GM21381 (cell line): ENCODE data around the gene GPR139.

Experiments
- ATAC-seq: cut with Tn5 transposase; IDR thresholded peaks from one replicate; pipeline ENCODE4 v1.9.1; 2021; ENCODE audit warnings: mild to moderate bottlenecking, moderate library complexity; ENCODE audit not compliant: unreplicated experiment

GPR139 gene

DNA sequence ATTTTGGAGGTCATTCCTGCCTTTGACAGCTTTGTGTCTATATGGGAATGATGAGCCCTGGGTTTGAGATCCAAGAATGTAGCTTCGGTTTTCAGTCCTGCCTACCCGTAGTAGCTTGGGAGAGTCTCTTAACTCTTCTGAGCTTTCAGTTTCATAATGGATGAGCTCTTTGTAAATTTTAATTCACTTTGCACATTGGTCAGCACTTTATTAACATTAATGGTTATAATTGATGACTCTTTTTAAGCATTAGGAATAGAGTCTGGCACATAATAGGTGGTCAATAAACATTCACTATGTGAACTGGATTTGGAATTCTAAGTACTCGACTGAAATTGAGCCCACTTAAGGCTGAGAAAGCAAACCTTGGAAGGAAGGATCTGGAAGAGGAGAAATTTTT is 17.3 kb downstream of the GPR139 start:
- ATAC-seq = no peak

DNA sequence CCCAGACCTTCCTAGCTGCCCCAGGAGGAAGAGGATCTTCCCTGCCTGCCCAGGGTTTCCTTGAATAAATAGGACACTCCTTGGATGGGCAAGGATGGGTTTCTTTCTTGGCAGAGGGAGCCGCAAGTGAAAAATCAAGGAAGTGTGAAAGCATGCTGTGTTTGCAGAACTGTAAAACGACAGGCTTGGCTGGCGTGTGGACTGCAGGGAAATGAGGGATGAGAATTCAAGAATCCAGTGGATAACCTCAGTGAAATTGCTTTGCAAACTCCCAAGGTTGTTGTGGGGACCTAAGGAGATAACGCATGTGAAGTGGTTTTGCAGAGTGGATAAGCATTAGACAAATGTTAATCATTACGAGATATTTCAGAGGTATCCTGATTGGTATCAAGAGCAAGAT is 20.4 kb downstream of the GPR139 start:
- no peak for ATAC-seq

DNA sequence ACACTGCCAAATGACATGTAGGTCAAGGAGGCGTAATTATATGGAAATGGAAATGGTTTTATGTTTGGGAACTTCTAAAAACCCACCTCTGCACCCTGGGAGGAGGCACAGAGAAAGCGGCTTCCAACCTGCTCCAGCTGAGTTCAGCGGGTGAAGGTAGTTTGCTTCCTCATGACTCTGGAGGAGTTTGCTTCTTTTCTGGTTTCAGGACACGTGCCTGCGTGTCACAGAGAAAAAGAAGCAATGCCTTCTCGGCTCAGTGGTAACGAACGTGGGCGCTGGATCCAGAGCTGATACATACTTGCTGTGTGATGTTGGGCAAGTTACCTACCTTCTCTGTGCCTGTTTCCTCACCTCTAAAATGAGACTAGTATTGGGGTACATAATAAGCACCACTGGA is 22.1 kb downstream of the GPR139 start:
- no peak for ATAC-seq

DNA sequence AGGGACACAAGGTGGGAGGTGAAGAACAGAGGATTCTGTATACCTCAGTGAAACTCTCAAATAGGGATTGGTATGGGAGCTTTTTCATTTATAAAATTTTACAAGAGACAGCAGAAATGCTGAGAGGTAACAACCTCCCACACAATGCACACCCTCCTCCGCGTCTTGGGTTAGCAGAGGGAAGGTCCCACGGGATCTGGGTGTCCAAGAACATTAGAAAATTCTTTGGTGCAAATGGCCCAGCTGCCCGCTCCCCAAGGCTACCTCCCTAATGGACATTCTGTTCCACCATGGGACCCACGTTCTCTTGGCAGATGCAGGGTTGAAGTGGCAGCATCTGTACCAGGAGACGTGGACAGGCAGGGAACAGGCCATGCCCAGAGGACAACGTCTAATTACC is 22.5 kb downstream of the GPR139 start:
- no peak for ATAC-seq

DNA sequence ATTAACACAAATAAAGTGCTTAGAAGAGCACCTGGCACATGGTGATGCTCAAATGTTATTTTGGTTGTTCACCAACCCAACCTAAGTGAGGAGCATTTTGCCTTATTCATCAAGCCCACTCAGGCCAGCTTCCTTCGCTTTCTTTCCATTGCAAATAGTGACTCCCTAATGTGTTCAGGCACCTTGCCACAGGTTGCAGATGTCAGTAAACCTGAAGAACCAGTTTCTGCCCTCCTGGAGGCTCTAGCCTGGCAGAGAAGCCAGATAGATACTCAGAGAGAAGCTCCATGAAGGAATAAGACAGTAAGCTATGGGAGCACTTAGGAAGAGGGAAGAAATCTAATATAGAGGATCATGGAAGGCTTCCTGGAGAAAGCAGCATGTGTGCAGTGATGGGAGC is 23.9 kb downstream of the GPR139 start:
- ATAC-seq = no peak

DNA sequence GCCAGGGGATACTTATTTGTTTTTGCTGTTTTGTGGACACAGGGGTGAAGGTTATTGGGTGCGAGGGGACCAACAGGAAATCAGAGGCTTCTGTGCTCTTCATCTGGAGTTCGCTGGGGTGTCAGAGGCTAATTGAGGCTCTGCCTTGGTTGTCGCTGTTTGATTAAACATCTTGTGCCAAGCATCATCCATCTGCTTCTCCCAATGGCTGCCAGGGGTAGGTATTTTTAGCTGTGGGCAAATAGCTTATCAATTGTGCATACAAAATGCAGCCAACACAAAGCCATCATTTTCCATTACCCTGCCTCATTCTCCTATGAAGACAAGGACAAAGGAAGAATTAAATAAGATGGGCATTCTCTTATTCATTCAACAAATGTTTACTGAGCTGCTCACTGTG is 27.8 kb downstream of the GPR139 start:
- no peak for ATAC-seq

DNA sequence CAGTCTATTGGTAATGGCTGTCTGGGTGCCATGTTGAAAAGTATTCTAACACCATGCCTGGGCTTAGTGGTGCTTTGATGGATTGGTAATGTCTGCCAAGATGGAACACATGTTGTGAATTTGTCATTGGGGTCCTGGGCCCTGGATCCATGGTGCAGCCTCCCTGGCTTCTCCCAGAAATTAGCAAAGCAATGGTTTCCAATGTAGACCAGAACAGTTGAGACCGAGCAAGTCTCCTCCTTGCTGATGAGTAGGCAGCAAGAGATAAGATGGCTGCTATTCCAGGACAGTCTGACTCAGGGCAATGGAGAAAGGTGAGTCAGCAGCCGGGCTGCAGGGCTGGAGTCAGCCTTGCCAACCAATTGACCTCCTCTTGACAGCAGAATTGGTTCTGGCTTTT is 30.8 kb downstream of the GPR139 start:
- ATAC-seq = no peak

DNA sequence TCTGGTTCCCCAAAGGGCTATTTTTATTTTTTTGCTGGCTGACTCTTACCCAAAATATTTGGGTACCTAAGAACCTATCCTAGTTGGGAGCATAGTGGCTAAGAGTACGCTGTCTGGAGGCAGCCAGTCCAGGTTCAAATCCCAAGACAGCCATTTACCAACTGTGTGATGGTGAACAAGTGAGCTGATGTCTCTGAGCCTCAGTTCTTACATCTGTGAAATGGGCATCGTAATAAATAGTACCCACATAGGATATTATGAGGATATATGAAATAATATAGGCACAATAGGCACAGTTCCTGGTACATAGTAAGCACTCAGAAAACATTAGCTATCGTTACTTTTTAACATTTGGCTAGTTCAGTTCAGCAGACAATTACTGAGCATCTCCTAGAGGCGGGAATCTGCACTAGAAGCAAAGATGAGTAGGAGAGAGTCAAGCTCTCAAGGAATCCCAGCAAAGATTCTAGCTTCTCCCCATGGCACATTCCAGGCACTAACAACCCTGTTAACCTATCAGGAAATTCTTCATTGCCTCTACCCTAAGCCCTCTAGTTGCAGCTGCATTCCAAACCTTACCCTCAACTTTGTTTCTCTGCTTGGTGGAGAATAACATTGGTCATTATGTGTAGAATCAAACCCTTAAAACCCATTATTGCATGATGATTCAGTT is 31.6 kb downstream of the GPR139 start:
- ATAC-seq = no peak

DNA sequence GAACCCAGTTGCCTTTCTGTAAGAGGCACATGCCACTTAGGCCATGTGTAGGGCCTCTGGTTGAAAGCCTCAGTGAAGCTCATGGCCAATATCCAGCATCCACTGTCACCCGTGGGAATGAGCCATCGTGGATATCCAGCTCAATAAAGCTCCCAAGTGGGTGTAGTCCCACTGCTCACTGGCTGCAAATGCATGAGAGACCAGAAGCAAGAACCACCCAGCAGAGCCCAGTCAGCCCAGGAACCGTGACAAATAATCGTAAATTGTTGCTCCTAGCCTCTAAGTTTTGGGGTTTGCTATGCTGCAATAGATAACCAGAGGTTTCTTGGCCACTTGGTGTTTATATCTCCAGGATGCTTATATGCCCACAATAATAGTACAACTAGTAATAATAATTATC is 33.7 kb downstream of the GPR139 start:
- no peak for ATAC-seq

DNA sequence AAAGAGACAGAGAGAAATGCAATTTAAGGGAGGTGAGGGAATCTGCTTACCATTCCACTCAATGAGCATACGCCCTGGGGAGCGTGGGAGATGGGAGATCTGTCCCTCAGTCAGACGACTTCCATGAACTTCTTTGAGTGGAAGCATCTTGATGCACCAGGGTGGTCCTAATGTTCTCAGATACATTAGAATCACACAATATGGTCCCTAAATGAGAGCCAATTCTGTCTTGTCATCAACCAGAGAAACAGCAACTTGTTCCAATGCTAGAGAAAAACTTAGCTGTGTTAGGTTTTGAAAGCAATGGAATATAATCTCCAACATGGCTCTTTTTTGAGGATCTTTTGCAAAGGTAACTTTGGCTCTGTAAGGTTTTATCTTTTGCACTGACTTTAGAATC is 44.1 kb downstream of the GPR139 start:
- ATAC-seq = no peak

DNA sequence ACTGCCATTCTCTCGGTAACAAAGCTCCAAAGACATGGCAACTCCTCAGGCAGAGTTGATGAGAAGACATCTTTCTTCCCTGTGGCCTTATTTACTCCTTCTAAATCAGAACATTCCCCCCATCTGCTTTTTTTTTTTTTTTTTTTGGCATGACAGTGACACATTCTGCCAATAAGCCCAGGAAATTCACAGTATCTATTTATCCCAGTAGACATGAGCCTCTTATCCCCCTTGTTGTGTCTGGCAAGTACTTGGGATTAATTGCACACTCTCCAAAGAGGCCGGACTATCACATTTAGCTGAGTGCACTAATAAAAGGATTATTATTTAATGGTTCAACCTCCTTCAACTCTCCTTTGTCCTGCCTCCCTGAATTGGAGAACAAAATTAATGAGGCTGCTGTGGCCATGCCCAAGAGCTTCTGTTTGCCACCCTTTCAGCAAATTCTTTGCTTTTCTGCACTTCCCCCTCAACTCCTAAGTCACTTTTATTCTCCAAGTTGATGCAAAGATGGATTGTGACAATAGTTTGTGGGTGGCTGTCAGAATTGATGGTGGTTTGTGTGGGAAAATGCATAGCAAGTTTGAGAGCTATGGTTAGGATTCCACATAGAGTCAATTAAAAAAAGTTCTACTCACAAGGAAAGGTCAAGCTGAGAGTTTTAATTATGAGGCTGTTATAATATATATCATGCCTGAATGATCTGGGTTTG is 47.2 kb downstream of the GPR139 start:
- ATAC-seq = no peak

DNA sequence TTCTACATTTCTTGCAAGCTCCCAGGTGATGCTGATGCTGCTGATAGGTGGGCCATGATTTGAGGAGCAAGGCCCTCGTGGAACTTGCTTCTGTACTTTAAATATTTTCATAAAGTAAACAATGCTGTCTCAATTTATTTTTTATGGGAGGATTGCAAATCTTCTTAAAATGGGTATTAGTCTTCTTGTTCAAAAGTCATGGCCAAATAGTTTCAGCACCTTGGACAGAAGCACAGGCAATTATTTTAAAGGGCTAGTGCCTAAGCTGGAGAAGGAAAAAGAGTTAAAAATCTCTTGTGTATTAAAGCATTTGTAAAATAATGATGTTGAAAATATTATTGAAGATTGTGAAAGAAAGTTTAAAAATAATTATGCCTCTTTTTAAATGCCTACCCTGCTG is 50.5 kb downstream of the GPR139 start:
- ATAC-seq = no peak

DNA sequence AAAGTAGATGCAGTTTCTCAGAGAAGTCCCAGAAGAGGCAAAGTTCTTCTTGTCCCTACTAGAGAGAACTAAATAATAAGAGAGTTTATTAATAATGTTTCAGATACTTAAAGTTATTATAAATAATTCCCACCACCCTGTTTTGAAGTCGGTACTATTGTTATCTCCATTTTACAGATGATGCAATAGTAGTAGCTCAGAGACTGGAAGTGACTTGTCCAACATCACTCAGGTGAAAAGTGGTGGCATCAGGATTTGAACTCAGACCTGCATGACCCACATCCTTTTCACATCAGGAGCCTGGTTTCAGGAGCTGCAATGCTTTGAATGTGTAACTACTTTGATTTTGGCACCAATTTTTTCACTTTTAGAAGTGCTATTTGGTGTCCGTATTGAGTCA is 52.7 kb downstream of the GPR139 start:
- ATAC-seq = no peak

DNA sequence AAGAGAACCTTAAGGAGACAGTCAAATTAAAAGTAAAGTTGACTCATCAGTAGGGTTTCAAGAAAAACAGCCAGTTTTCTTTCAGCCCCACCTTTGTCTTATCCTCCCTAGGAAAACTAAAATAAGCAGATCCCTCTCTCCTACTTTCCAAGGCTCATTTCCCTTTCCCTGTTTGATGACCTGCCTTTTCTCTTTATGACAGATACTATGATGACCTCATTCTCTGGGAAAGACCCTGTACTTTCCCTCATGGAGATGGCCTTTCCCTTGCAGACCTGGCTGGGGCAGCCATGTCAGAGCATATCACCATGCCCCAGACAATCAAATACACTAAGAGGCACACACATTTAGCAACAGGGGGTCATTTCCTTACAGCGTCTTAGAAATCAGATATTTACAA is 53.6 kb downstream of the GPR139 start:
- ATAC-seq = no peak

DNA sequence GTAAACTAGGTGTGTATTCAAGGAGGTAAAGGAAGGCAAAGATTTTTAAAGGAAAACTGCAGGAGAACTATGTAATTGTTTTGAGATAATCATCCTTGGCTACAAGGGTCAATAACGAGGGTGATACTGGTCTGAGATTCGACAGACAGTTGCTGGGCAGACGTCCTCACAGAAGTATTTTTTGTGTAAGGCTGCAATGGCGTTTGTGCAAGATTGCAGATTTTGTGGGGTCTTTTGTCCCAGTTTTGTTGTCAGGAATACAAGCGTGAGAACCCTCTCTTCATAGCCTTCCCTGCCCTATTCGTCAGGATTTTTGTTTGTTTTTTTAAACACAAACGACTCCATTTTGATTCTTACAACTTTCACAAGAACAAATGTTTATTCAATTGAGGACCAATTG is 57.5 kb downstream of the GPR139 start:
- no peak for ATAC-seq

DNA sequence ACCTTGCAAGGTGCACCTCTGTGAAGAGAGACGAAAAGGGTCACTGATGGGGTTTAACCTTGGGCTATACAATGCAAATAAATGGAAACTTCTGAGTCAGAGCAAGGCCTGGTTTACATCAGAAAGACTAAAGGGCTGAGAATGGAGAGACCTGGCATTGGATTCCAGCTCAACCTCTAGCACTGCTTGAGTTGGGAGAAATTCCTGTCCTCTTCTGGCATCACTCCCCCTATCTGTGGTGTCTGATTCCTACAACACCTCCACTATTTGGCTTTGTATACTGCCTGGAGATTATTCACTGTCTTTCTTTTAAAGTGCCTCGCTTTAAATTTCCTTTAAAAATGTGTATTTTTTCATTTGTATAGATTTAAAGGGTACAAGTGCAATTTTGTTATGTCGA is 68.8 kb downstream of the GPR139 start:
- ATAC-seq = no peak

DNA sequence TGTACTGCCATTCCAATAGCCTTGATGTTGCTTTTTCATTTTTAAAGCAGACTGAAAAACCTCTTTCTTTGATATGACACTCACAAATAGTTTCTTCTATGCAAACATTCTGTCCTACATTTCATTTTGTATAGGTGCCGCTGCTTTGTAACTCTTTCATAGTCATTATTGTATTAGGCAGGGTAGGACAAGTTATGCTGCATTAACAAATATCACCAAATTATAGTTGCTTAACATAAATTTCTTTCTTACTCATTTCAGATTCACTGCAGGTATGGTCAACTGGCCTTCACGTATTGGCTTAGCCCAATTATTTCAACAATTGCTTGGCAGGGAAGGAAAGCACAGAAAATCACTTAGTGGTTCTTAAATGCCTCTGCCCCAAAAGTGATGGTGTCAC is 70.8 kb downstream of the GPR139 start:
- no peak for ATAC-seq

DNA sequence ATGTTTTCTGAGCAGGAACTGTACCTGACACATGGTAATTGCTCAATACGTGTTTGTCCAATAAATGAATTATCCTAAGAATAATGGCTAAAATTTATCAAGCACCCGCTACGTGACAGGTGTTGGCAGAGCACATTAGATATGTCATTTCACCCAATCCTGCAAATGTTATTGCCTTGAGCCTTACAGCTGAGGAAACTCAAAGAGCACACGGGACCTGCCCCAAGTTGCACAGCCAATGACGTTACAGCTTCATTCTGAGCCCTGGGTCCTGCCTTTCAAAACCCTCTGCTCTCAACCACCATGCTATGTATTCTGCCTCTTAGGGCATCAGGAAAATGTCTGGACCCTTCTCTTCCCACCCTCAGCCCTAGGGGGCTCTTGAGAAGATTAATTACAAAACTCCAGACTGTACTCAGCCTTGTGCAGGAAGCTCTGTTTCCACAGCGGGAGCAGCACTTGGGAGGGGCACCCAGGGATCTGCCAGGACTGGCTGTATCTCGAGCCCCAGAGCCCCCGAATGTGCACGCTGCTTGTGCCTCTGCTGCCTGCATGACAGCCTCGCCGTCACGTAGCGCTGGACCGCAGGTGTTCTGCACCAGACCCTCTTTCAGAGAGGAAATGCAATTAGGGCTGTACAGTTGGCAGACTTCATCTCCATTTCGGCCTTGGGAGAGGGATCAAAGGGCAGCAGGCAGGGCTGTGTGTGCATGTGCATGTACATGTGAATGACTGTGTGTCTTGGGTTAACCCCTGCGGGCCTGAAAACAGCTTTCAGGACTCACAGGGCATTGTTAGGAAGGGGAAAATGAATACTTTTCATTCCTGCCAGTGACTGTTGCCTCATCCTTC is 71.6 kb downstream of the GPR139 start:
- no peak for ATAC-seq

DNA sequence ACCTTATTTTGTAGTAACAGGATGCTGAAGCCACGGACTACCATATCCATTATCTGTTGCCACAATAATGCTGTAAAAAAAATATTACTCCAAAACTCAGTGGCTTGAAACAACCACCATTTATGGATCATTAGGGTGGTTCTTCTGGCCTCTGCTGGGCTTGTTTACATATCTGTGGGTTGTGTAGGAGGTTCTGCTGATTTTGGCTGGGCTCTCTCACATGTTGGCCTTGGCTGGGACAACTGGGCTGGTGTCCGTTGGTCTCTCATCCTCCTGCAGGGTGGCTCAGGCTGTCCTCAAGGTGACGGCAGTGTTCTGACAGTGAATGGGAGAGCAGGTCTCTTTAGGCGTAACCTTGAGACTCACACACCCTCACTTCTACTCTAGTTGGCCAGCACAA is 76.0 kb downstream of the GPR139 start:
- no peak for ATAC-seq

DNA sequence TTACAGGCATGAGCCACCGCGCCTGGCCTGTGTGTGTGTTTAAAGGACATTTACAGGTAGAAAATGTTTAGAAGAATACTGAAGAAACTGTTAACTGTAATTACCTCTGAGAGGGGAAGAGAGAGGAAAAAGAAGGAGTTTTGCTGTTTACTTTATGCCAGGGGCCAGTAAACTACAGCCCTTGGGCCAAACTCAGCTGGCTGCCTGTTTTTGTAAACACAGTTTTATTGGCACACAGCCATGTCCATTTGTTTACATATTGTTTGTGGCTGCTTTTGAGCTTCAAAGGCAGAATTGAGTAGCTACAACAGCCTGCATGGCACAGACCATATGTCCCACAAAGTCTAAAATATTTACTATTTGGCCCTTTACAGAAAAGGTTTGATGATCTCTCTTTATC is 76.4 kb downstream of the GPR139 start:
- ATAC-seq = no peak

DNA sequence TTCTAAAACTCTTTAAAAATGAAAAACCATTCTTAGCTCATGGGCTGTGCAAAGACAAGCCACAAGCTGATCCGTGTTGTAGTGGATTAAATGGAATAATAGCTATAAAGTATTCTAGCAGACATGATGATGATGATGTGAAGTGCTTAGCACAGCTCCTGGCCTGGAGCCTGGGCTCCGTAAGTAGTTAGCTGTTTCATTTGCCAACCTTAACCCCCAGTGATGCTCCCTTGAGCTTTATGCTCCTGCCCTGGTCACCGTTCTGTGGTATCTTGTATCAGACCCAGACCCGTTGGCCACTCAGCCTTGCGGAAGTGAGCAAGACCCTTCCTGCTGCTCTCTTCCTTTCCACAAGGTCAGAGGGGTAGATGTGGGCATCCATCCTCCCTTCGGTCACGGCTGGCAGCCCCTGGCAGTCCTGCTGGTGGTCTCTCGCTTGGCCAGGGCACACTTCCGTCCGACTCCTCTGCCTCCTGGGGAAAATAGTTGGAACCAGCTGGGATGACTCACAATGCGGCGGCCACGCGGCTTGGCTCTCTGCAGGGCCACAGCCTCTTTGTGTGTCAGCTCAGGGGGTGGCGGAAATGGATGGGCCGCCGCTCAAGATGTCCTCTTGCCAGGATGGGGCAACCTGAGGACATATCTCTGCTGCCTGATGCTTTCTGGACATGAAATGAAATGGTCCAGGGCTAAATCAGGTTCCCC is 79.1 kb downstream of the GPR139 start:
- ATAC-seq = no peak
